ENCODE results near the gene OR10K2.
"Not testable (repeated sequence)": the region's sequence is repeated elsewhere in the genome, so short reads cannot be mapped to it uniquely, and the experiment has no call there.

The OR10K2 gene

GRCh38 chr1:158434741-158435140, 8.7 kb upstream of the OR10K2 start:
- no peak overlapping the region for H3K27ac ChIP-seq
- TF ChIP-seq, protein P1, sequence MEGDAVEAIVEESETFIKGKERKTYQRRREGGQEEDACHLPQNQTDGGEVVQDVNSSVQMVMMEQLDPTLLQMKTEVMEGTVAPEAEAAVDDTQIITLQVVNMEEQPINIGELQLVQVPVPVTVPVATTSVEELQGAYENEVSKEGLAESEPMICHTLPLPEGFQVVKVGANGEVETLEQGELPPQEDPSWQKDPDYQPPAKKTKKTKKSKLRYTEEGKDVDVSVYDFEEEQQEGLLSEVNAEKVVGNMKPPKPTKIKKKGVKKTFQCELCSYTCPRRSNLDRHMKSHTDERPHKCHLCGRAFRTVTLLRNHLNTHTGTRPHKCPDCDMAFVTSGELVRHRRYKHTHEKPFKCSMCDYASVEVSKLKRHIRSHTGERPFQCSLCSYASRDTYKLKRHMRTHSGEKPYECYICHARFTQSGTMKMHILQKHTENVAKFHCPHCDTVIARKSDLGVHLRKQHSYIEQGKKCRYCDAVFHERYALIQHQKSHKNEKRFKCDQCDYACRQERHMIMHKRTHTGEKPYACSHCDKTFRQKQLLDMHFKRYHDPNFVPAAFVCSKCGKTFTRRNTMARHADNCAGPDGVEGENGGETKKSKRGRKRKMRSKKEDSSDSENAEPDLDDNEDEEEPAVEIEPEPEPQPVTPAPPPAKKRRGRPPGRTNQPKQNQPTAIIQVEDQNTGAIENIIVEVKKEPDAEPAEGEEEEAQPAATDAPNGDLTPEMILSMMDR (conservative IDR thresholded peaks at IDR 0.05): no peak

DNA sequence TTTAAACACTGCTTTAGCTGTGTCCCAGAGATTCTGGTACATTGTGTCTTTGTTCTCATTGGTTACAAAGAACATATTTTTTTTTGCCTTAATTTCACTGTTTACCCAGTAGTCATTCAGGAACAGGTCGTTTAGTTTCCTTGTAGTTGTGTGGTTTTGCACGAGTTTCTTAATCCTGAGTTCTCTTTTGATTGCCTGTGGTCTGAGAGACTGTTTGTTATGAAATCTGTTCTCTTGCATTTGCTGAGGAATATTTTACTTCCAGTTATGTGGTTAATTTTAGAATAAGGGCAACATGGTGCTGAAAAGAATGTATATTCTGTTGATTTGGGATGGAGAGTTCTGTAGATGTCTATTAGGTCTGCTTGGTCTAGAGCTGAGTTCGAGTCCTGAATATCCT, 4.1 kb upstream of the OR10K2 start:
- not testable (repeated sequence) for H3K27ac ChIP-seq

- H3K27ac ChIP-seq: no peak overlapping the region
- TF ChIP-seq, protein P1 (conservative IDR thresholded peaks at IDR 0.05): no peak
Measured at GRCh38 chr1:158425027-158425426, 1.0 kb downstream of the OR10K2 start.

DNA sequence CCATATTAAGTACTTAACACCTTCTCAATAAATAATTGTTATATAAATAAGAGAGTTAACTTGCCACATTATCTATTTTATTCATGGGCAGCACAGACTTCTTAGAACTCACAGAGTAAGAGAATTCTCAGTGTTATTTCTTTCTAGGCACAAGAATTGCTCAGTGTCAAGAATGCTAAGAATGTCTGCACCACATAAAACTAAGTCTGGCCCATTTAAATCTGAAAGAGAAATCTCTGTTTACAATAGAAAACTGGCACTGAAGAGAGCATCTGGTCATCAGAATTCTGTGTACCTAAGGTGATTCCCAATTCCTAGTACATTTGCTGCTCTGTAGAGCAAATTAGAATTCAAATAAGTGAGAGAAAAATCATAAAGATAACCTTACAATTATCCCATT, 3.8 kb downstream of the OR10K2 start:
- H3K27ac ChIP-seq: no peak overlapping the region
- TF ChIP-seq, protein P1 (conservative IDR thresholded peaks at IDR 0.05): no peak

DNA sequence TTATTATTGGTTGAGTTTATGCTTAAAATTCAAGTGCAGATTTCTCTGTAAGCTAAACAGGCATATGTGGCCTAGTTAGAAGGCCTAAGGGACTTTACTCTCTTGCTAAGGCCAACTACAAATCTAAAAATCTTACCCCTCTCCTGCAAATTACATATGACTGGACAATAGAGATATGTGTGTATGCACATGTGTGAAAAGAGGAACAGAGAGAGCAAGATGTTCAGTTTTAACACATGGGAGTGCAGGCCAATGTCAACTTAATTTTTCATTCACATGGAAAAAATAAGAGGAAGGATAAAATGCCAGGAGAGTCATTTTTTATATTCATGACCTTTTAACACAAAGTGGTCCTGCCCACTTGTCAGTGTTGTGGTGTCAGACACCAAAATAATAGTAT, 8.5 kb downstream of the OR10K2 start:
- TF ChIP-seq, protein P1 (conservative IDR thresholded peaks at IDR 0.05): no peak
- H3K27ac ChIP-seq: no peak overlapping the region

GRCh38 chr1:158414651-158415345, 11.2 kb downstream of the OR10K2 start:
- no peak overlapping the region for H3K27ac ChIP-seq
- TF ChIP-seq, protein P1 (conservative IDR thresholded peaks at IDR 0.05): no peak

GRCh38 chr1:158407092-158407491, 18.9 kb downstream of the OR10K2 start:
- no peak overlapping the region for H3K27ac ChIP-seq
- TF ChIP-seq, protein P1 (conservative IDR thresholded peaks at IDR 0.05): no peak

GRCh38 chr1:158400871-158401270, 25.2 kb downstream of the OR10K2 start:
- TF ChIP-seq, protein P1 (conservative IDR thresholded peaks at IDR 0.05): no peak
- no peak overlapping the region for H3K27ac ChIP-seq

Measured in VCaP (cell line).